A549 treated with CORT108297 at 1 μM for 4 hours (cell line): ENCODE data around the gene SLC24A2. TPM values are rescaled to one million over a fixed set of nuclear protein-coding genes. Genes with fewer than 3 reads are reported as not detected.

Experiments
- total RNA-seq: library from RNA; stranded (reverse); fragments of 200-300 nt; extraction: Qiagen RNA extraction; gene quantifications from 5 replicates; pipeline ENCODE4 v1.2.3, GENCODE V29; 2022

Gene SLC24A2
- total RNA-seq: not detected in 5 replicates

DNA sequence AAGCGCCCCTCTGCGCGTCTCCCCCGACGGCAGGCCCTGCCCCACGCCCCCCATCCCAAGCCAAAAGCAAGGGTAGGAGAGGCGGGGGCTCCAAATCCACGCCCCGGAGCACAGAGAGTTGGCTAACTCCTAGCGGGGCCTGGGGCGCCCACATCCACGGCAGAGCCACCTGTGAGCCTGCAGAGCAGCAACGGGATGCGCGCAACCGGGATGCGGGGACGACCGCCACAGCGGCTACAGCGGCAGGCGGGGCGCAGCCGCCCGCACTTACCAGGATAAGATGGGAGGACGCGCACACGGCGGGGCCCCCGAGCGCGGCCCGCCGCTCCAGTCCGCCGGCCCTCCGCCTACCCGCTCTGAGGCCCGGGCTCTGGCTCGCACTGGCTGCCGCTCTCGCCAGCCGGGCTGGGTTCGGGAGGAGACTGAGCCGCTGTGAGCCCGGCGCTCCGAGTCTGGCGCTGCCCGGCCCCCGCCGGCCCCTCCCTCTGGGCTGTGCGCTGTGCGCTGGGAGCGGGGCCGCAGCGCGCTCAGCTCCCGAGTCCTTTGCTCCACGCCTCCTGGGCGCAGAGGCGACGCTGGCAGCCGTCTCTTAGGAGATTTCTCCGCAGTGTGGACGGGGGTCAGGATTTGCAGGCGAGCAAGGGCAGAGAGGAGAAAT is at the start of gene SLC24A2:
Gene SLC24A2, minus strand, starts transcription at position 424 of the 658 bp plus-strand sequence.

